SK-N-SH treated with all-trans-retinoic acid at 6 μM for 48 hours (cell line): ENCODE data around the gene TFEC.

ENCODE experiments used
- ATAC-seq: fragments of 200-7000 bp; cut with Tn5 transposase; 3 replicates; pipeline ENCODE4 v1.9.1; 2020; ENCODE audit warnings: mild to moderate bottlenecking, moderate library complexity
- ARNTL ChIP-seq: fragments of 450-650 bp; formaldehyde crosslinking; IDR thresholded peaks from 2 replicates; pipeline ENCODE4 v1.5.0; 2020; ENCODE audit warnings: low read depth, mild to moderate bottlenecking, moderate library complexity, borderline replicate concordance
- BACH2 ChIP-seq: fragments of 250-450 bp; sonication (Bioruptor Pico); IDR thresholded peaks from 2 replicates; pipeline ENCODE4 v1.9.0; 2021; ENCODE audit warnings: mild to moderate bottlenecking, borderline replicate concordance
- CSDC2 ChIP-seq: fragments of 250-450 bp; sonication (Bioruptor Pico); IDR thresholded peaks from 2 replicates; pipeline ENCODE4 v1.5.0; 2020; ENCODE audit warnings: mild to moderate bottlenecking, moderate library complexity
- GLIS3 ChIP-seq: fragments of 250-450 bp; sonication (Bioruptor Pico); IDR thresholded peaks from 2 replicates; pipeline ENCODE4 v1.5.0; 2020; ENCODE audit warnings: mild to moderate bottlenecking, moderate library complexity
- ISL1 ChIP-seq: fragments of 250-450 bp; sonication (Bioruptor Pico); IDR thresholded peaks from 2 replicates; pipeline ENCODE4 v2.1.2; 2022; ENCODE audit warnings: mild to moderate bottlenecking, moderate library complexity
- OSR1 ChIP-seq: fragments of 250-450 bp; sonication (Bioruptor Pico); IDR thresholded peaks from 2 replicates; pipeline ENCODE4 v1.8.0; 2022; ENCODE audit warnings: moderate library complexity, mild to moderate bottlenecking, inconsistent platforms
- PPARA ChIP-seq: fragments of 250-450 bp; sonication (Bioruptor Pico); IDR thresholded peaks from 2 replicates; pipeline ENCODE4 v1.5.0; 2020; ENCODE audit warnings: mild to moderate bottlenecking, borderline replicate concordance
- RARB ChIP-seq: fragments of 250-450 bp; sonication (Bioruptor Pico); IDR thresholded peaks from 2 replicates; pipeline ENCODE4 v1.8.0; 2021; ENCODE audit warnings: mild to moderate bottlenecking, moderate library complexity
- SNAI2 ChIP-seq: fragments of 250-450 bp; sonication (Bioruptor Pico); IDR thresholded peaks from 2 replicates; pipeline ENCODE4 v1.5.0; 2020; ENCODE audit warnings: mild to moderate bottlenecking, moderate library complexity
- TOX ChIP-seq: fragments of 250-450 bp; sonication (Bioruptor Pico); IDR thresholded peaks from 2 replicates; pipeline ENCODE4 v1.8.0; 2021; ENCODE audit warnings: mild to moderate bottlenecking, moderate library complexity, borderline replicate concordance
- ZC3H10 ChIP-seq: fragments of 250-450 bp; sonication (Bioruptor Pico); IDR thresholded peaks from 2 replicates; pipeline ENCODE4 v1.5.1; 2021; ENCODE audit warnings: mild to moderate bottlenecking, moderate library complexity
- ZFP3 ChIP-seq: fragments of 250-450 bp; sonication (Bioruptor Pico); IDR thresholded peaks from 2 replicates; pipeline ENCODE4 v1.5.0; 2020; ENCODE audit warnings: mild to moderate bottlenecking, moderate library complexity
- ZNF565 ChIP-seq: fragments of 450-650 bp; formaldehyde crosslinking; conservative IDR thresholded peaks from 2 replicates; pipeline ENCODE4 v1.5.0; 2020; ENCODE audit warnings: low read depth, mild to moderate bottlenecking, moderate library complexity
- ZNF70 ChIP-seq: fragments of 450-650 bp; formaldehyde crosslinking; IDR thresholded peaks from 2 replicates; pipeline ENCODE4 v1.5.0; 2020; ENCODE audit warnings: mild to moderate bottlenecking, moderate library complexity
- TF ChIP-seq, protein P1 (sequence below): fragments of 250-450 bp; sonication (Bioruptor Pico); IDR thresholded peaks from 2 replicates; pipeline ENCODE4 v1.8.0; 2020; ENCODE audit warnings: mild to moderate bottlenecking, moderate library complexity, borderline replicate concordance
- TF ChIP-seq, protein P2 (sequence below): fragments of 250-450 bp; sonication (Bioruptor Pico); IDR thresholded peaks from 2 replicates; pipeline ENCODE4 v1.5.0; 2020; ENCODE audit warnings: mild to moderate bottlenecking, moderate library complexity
- TF ChIP-seq, protein P3 (sequence below): fragments of 250-450 bp; sonication (Bioruptor Pico); IDR thresholded peaks from 2 replicates; pipeline ENCODE4 v1.8.0; 2021; ENCODE audit warnings: low read depth, mild to moderate bottlenecking, moderate library complexity, borderline replicate concordance
- TF ChIP-seq, protein P4 (sequence below): fragments of 250-450 bp; sonication (Bioruptor Pico); IDR thresholded peaks from 2 replicates; pipeline ENCODE4 v1.5.1; 2020; ENCODE audit warnings: low read depth, mild to moderate bottlenecking, moderate library complexity
- TF ChIP-seq, protein P5 (sequence below): fragments of 250-450 bp; sonication (Bioruptor Pico); IDR thresholded peaks from 2 replicates; pipeline ENCODE4 v1.5.1; 2021; ENCODE audit warnings: mild to moderate bottlenecking, moderate library complexity

Gene TFEC

DNA sequence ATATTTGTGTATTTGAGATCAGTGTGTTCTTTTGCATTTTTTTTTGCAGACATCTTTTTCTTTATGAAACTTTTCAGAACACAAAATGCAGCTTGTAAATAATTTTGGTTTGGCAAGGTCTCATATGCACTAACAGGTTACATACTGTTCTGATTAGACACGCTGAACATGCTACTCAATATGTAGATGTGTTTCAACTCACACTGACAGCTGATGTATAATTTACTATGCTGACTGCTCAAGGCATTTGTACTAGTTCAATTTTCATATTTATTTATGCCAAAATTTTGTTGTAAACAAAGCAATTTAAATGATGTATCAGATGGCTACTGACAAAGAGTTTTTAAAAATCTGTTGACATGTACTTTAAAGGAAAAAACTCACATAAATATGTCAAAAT, 123.8 kb downstream of the TFEC start:
- TF ChIP-seq ARNTL (CRISPR knock-in tag) (no peak), PPARA (CRISPR knock-in tag) (no peak), CSDC2 (CRISPR knock-in tag) (no peak), ZFP3 (no peak), TOX (CRISPR knock-in tag) (no peak), BACH2 (no peak), SNAI2 (CRISPR knock-in tag) (no peak)
- TF ChIP-seq, protein P1, sequence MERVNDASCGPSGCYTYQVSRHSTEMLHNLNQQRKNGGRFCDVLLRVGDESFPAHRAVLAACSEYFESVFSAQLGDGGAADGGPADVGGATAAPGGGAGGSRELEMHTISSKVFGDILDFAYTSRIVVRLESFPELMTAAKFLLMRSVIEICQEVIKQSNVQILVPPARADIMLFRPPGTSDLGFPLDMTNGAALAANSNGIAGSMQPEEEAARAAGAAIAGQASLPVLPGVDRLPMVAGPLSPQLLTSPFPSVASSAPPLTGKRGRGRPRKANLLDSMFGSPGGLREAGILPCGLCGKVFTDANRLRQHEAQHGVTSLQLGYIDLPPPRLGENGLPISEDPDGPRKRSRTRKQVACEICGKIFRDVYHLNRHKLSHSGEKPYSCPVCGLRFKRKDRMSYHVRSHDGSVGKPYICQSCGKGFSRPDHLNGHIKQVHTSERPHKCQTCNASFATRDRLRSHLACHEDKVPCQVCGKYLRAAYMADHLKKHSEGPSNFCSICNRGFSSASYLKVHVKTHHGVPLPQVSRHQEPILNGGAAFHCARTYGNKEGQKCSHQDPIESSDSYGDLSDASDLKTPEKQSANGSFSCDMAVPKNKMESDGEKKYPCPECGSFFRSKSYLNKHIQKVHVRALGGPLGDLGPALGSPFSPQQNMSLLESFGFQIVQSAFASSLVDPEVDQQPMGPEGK (CRISPR knock-in tag), result no peak
- TF ChIP-seq, all 23 proteins: peak for 0
- ATAC-seq, result no peak

DNA sequence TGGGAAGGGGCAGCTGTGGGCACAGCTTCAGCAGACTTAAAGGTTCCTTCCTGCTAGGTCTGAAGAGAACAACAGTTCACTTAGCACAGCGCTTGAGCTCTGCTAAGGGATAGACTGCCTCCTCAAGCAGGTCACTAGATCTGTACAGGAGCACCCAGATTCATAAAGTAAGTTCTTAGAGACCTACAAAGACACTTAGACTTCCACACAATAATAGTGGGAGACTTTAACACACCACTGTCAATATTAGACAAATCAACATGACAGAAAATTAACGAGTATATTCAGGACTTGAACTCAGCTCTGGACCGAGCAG, 140.9 kb downstream of the TFEC start:
- ATAC-seq, result no peak
- TF ChIP-seq ZFP3 (no peak), ZC3H10 (CRISPR knock-in tag) (no peak), ZNF565 (CRISPR knock-in tag) (no peak), OSR1 (no peak), TOX (CRISPR knock-in tag) (no peak), ZNF70 (no peak), ISL1 (no peak), BACH2 (no peak), ARNTL (CRISPR knock-in tag) (no peak), GLIS3 (CRISPR knock-in tag) (no peak), PPARA (CRISPR knock-in tag) (no peak), RARB (CRISPR knock-in tag) (no peak), SNAI2 (CRISPR knock-in tag) (no peak), CSDC2 (CRISPR knock-in tag) (no peak)
- TF ChIP-seq, protein P1 (CRISPR knock-in tag), result no peak
- TF ChIP-seq, protein P2, sequence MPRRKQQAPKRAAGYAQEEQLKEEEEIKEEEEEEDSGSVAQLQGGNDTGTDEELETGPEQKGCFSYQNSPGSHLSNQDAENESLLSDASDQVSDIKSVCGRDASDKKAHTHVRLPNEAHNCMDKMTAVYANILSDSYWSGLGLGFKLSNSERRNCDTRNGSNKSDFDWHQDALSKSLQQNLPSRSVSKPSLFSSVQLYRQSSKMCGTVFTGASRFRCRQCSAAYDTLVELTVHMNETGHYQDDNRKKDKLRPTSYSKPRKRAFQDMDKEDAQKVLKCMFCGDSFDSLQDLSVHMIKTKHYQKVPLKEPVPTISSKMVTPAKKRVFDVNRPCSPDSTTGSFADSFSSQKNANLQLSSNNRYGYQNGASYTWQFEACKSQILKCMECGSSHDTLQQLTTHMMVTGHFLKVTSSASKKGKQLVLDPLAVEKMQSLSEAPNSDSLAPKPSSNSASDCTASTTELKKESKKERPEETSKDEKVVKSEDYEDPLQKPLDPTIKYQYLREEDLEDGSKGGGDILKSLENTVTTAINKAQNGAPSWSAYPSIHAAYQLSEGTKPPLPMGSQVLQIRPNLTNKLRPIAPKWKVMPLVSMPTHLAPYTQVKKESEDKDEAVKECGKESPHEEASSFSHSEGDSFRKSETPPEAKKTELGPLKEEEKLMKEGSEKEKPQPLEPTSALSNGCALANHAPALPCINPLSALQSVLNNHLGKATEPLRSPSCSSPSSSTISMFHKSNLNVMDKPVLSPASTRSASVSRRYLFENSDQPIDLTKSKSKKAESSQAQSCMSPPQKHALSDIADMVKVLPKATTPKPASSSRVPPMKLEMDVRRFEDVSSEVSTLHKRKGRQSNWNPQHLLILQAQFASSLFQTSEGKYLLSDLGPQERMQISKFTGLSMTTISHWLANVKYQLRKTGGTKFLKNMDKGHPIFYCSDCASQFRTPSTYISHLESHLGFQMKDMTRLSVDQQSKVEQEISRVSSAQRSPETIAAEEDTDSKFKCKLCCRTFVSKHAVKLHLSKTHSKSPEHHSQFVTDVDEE (CRISPR knock-in tag), result no peak
- TF ChIP-seq, protein P3, sequence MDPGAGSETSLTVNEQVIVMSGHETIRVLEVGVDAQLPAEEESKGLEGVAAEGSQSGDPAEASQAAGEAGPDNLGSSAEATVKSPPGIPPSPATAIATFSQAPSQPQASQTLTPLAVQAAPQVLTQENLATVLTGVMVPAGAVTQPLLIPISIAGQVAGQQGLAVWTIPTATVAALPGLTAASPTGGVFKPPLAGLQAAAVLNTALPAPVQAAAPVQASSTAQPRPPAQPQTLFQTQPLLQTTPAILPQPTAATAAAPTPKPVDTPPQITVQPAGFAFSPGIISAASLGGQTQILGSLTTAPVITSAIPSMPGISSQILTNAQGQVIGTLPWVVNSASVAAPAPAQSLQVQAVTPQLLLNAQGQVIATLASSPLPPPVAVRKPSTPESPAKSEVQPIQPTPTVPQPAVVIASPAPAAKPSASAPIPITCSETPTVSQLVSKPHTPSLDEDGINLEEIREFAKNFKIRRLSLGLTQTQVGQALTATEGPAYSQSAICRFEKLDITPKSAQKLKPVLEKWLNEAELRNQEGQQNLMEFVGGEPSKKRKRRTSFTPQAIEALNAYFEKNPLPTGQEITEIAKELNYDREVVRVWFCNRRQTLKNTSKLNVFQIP (CRISPR knock-in tag), result no peak
- TF ChIP-seq, protein P4, sequence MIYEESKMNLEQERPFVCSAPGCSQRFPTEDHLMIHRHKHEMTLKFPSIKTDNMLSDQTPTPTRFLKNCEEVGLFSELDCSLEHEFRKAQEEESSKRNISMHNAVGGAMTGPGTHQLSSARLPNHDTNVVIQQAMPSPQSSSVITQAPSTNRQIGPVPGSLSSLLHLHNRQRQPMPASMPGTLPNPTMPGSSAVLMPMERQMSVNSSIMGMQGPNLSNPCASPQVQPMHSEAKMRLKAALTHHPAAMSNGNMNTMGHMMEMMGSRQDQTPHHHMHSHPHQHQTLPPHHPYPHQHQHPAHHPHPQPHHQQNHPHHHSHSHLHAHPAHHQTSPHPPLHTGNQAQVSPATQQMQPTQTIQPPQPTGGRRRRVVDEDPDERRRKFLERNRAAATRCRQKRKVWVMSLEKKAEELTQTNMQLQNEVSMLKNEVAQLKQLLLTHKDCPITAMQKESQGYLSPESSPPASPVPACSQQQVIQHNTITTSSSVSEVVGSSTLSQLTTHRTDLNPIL (CRISPR knock-in tag), result no peak
- TF ChIP-seq, all 23 proteins: peak for 0

DNA sequence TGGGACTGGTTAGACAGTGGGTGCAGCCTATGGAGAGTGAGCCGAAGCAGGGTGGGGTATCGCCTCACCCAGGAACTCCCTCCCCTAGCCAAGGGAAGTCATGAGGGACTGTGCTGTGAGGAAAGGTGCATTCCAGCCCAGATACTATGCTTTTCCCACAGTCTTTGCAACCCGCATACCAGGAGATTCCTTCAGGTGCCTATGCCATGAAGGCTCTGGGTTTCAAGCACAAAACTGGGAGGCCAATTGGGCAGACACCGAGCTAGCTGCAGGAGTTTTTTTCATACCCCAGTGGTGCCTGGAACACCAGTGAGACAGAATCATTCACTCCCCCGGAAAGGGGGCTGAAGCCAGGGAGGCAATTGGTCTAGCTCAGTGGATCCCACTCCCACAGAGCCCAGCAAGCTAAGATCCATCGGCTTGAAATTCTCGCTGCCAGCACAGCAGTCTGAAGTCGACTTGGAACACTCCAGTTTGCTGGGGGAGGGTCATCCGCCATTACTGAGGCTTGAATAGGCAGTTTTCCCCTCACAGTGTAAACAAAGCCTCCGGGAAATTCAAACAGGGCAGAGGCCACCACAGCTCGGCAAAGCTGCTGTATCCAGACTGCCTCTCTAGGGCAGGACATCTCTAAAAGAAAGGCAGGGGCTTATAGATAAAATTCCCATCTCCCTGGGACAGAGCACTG, 141.4 kb downstream of the TFEC start:
- no peak for ATAC-seq

More for the DNA sequence above, 141.4 kb downstream of the TFEC start:
- TF ChIP-seq, protein P5, sequence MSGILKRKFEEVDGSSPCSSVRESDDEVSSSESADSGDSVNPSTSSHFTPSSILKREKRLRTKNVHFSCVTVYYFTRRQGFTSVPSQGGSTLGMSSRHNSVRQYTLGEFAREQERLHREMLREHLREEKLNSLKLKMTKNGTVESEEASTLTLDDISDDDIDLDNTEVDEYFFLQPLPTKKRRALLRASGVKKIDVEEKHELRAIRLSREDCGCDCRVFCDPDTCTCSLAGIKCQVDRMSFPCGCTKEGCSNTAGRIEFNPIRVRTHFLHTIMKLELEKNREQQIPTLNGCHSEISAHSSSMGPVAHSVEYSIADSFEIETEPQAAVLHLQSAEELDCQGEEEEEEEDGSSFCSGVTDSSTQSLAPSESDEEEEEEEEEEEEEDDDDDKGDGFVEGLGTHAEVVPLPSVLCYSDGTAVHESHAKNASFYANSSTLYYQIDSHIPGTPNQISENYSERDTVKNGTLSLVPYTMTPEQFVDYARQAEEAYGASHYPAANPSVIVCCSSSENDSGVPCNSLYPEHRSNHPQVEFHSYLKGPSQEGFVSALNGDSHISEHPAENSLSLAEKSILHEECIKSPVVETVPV (CRISPR knock-in tag), result no peak
- TF ChIP-seq ZNF70, result no peak
- TF ChIP-seq, protein P3 (CRISPR knock-in tag), result no peak
